Activated naive CD4-positive, alpha-beta T cell treated with anti-CD3 and anti-CD28 coated beads, Interleukin-2, amount 10 ng/mL, durations not matched to agents 5 hours and 36 hours (primary cell): ENCODE data around the gene CFDP1. TPM values are rescaled to one million over a fixed set of nuclear protein-coding genes. Genes with fewer than 3 reads are reported as not detected.

Source experiments
- total RNA-seq, 2 experiments: library from RNA; stranded (reverse); gene quantifications; one replicate each; pipeline ENCODE4 v1.2.3, GENCODE V29; 2021

CFDP1 gene
- total RNA-seq, result 10 to 100 TPM; 37.9 to 39.8 TPM

GRCh38 chr16:75432828-75433731 is at the start of gene CFDP1:
TSS of gene CFDP1 (minus strand) at chr16:75433503. CDS start at chr16:75433352, 151 bp downstream.

GRCh38 chr16:75464122-75464918 is 31.0 kb upstream of the CFDP1 start, which contains the start of gene TMEM170A:
TSS of gene TMEM170A (minus strand) at chr16:75464689. CDS start at chr16:75464600, 89 bp downstream.

GRCh38 chr16:75251280-75252048 is 181.8 kb downstream of the CFDP1 start, which contains the start of gene BCAR1:
TSS of gene BCAR1 (minus strand) at chr16:75251624. CDS start at chr16:75251482, 142 bp downstream.

Other genes with a start within 250 kb of the CFDP1 start
- gene CTRB2, start 226.3 kb downstream of the CFDP1 start, total RNA-seq, result not detected
- gene CTRB1, start 214.5 kb downstream of the CFDP1 start, total RNA-seq, result not detected
- not detected for gene BCAR1, start 181.9 kb downstream of the CFDP1 start, total RNA-seq
- 10 to 100 TPM; 35.3 to 35.5 TPM for gene TMEM170A, start 31.2 kb upstream of the CFDP1 start, total RNA-seq
- gene CHST6, start 61.9 kb upstream of the CFDP1 start, total RNA-seq, result not detected
- not detected for gene CHST5, start 102.6 kb upstream of the CFDP1 start, total RNA-seq
- gene TMEM231, start 122.7 kb upstream of the CFDP1 start, total RNA-seq, result 1 to 10 TPM; 1.7 to 2.3 TPM
- gene GABARAPL2, start 132.9 kb upstream of the CFDP1 start, total RNA-seq, result 10 to 100 TPM; 66.1 to 72.9 TPM
- gene ADAT1, start 189.8 kb upstream of the CFDP1 start, total RNA-seq, result 10 to 100 TPM; 47.9 to 48.3 TPM
- gene KARS1, start 214.2 kb upstream of the CFDP1 start, total RNA-seq, result 100 to 1,000 TPM; 185 to 191 TPM
- 10 to 100 TPM; 65.9 to 67.0 TPM for gene TERF2IP, start 214.3 kb upstream of the CFDP1 start, total RNA-seq
- not detected for gene CPHXL2, start 243.5 kb upstream of the CFDP1 start, total RNA-seq